ENCODE results near the gene TBXAS1. TPM values are rescaled to one million over a fixed set of nuclear protein-coding genes. Genes with fewer than 3 reads are reported as not detected.
A peak's percentile ranks its signal among the peaks of the same experiment; 100 is the strongest.

Gene TBXAS1
- polyA plus RNA-seq, 2 of the 4 experiments (the other 2 are of a cell fraction), result 8.8 to 11.6 TPM

GRCh38 chr7:140003913-140004382 lies 174.9 kb downstream of the TBXAS1 start:
- DNase-seq (ENCODE audit: low read depth in 1 of 2, low spot score in 1 of 2), result peak; percentile 63 to 80
- ATAC-seq, result peak; percentile 64 to 74; a peak in 5 of 6 replicates
- POLR2A ChIA-PET, result no interaction called here
- TF ChIP-seq GATA3 (IDR thresholded peaks at IDR 0.05; ENCODE audit: borderline replicate concordance), result no peak
- no peak for TF ChIP-seq ZC3H11A (IDR thresholded peaks at IDR 0.05)
- TF ChIP-seq BCL3 (IDR thresholded peaks at IDR 0.05), result no peak
- TF ChIP-seq ATOH8 (CRISPR knock-in tag; IDR thresholded peaks at IDR 0.05; ENCODE audit: low read depth), result no peak
- no peak for TF ChIP-seq HOXA7 (CRISPR knock-in tag; IDR thresholded peaks at IDR 0.05)
- TF ChIP-seq CTCF (IDR thresholded peaks at IDR 0.05), result peak; percentile 79
- no peak for TF ChIP-seq ELK1 (IDR thresholded peaks at IDR 0.05; ENCODE audit: low read depth, low read length)
- TF ChIP-seq REST (IDR thresholded peaks at IDR 0.05), result no peak
- TF ChIP-seq CBX8 (IDR thresholded peaks at IDR 0.05), result no peak
- no peak for TF ChIP-seq SREBF2 (IDR thresholded peaks at IDR 0.05)
- no peak for TF ChIP-seq BHLHE40 (IDR thresholded peaks at IDR 0.05; ENCODE audit: low read depth, low read length)
- no peak for TF ChIP-seq RFX5 (IDR thresholded peaks at IDR 0.05)
- TF ChIP-seq SMC3 (IDR thresholded peaks at IDR 0.05), result peak; percentile 85
- no peak for TF ChIP-seq HDAC2 (IDR thresholded peaks at IDR 0.05)
- no peak for TF ChIP-seq NFE2L2 (conservative IDR thresholded peaks at IDR 0.05; ENCODE audit: low read length)
- TF ChIP-seq NR3C1 (IDR thresholded peaks at IDR 0.05), result no peak
- TF ChIP-seq RAD21 (conservative IDR thresholded peaks at IDR 0.05 in 1 of 2, IDR thresholded peaks at IDR 0.05 in 1 of 2), result peak; percentile 84 to 86
- TF ChIP-seq EHF (CRISPR knock-in tag; IDR thresholded peaks at IDR 0.05), result no peak
- TF ChIP-seq JUNB (IDR thresholded peaks at IDR 0.05), result no peak
- no peak for TF ChIP-seq FOXS1 (CRISPR knock-in tag; IDR thresholded peaks at IDR 0.05)
- TF ChIP-seq EHMT2 (IDR thresholded peaks at IDR 0.05; ENCODE audit: low read depth), result no peak
- TF ChIP-seq RCOR1 (IDR thresholded peaks at IDR 0.05; ENCODE audit: low read depth, low read length), result no peak
- TF ChIP-seq CHD2 (IDR thresholded peaks at IDR 0.05; ENCODE audit: low read length, partially characterized antibody), result no peak
- TF ChIP-seq POLR2A (IDR thresholded peaks at IDR 0.05; ENCODE audit: low read length), result no peak
- Histone ChIP-seq H3K27ac (no peak overlapping the region), H3K9me3 (no peaks in the 10 kb centered on the region), H3K4me2 (no peak overlapping the region), H3K4me3 (no peak overlapping the region), H3K4me1 (no peaks in the 10 kb centered on the region)
- FAIRE-seq, result no peak
- CTCF ChIA-PET, result interaction anchor here (0.6 to 11.1 kb wide), 28 partner anchors 11 to 570 kb away, joined by 3 to 311 read pairs (median 10); partner anchors contain the start of genes HIPK2 and KLRG2
- WGBS (ENCODE audit: missing lambda C conversion rate), result 31% methylated on average over 9 of the region's 9 CpGs
